WTC11 (cell line): ENCODE measurements around the gene JOSD2.

ENCODE experiments used
- CTCF ChIP-seq: fragments of 200-600 bp; IDR thresholded peaks from 2 replicates; pipeline ENCODE4 v1.8.0; 2022; ENCODE audit warnings: antibody characterized with exemption
- FOXJ3 ChIP-seq: sonication (generic); formaldehyde crosslinking; IDR thresholded peaks from 2 replicates; pipeline ENCODE4 v1.9.0; 2021; ENCODE audit warnings: missing genetic modification reagents, mild to moderate bottlenecking, borderline replicate concordance
- FOXK1 ChIP-seq: sonication (generic); formaldehyde crosslinking; IDR thresholded peaks from 2 replicates; pipeline ENCODE4 v1.8.0; 2022; ENCODE audit warnings: mild to moderate bottlenecking, moderate library complexity, missing genetic modification reagents
- GRHL2 ChIP-seq: fragments of 250-450 bp; sonication (Bioruptor Pico); IDR thresholded peaks from 2 replicates; pipeline ENCODE4 v1.8.0; 2022; ENCODE audit warnings: mild to moderate bottlenecking, moderate library complexity; ENCODE audit not compliant: insufficient replicate concordance, severe bottlenecking
- MAX ChIP-seq: sonication (generic); formaldehyde crosslinking; IDR thresholded peaks from 2 replicates; pipeline ENCODE4 v1.8.0; 2022; ENCODE audit warnings: mild to moderate bottlenecking, missing genetic modification reagents
- MXD4 ChIP-seq: fragments of 250-450 bp; sonication (Bioruptor Pico); IDR thresholded peaks from 2 replicates; pipeline ENCODE4 v1.8.0; 2021; ENCODE audit warnings: mild to moderate bottlenecking, moderate library complexity, borderline replicate concordance
- NFYB ChIP-seq: sonication (generic); formaldehyde crosslinking; conservative IDR thresholded peaks from 2 replicates; pipeline ENCODE4 v1.8.0; 2022; ENCODE audit warnings: low read depth, missing genetic modification reagents
- RELA ChIP-seq: sonication (generic); formaldehyde crosslinking; IDR thresholded peaks from 2 replicates; pipeline ENCODE4 v1.8.1; 2022; ENCODE audit warnings: missing genetic modification reagents, mild to moderate bottlenecking, borderline replicate concordance
- TCF7 ChIP-seq: sonication (generic); formaldehyde crosslinking; IDR thresholded peaks from 2 replicates; pipeline ENCODE4 v1.8.0; 2022; ENCODE audit warnings: mild to moderate bottlenecking, low read depth, missing genetic modification reagents, moderate library complexity
- USF1 ChIP-seq: sonication (generic); formaldehyde crosslinking; IDR thresholded peaks from 2 replicates; pipeline ENCODE4 v1.8.0; 2022; ENCODE audit warnings: mild to moderate bottlenecking, missing genetic modification reagents
- USF2 ChIP-seq: sonication (generic); formaldehyde crosslinking; IDR thresholded peaks from 2 replicates; pipeline ENCODE4 v1.8.1; 2023; ENCODE audit warnings: mild to moderate bottlenecking, missing genetic modification reagents, moderate library complexity
- ZNF232 ChIP-seq: sonication (generic); formaldehyde crosslinking; IDR thresholded peaks from 2 replicates; pipeline ENCODE4 v1.8.0; 2022; ENCODE audit warnings: mild to moderate bottlenecking, missing genetic modification reagents

- TF ChIP-seq MXD4 (CRISPR knock-in tag) (no peak), CTCF (no peak), TCF7 (CRISPR knock-in tag) (no peak), USF1 (CRISPR knock-in tag) (no peak), ZNF232 (CRISPR knock-in tag) (no peak), GRHL2 (CRISPR knock-in tag) (no peak), FOXJ3 (CRISPR knock-in tag) (no peak), FOXK1 (CRISPR knock-in tag) (no peak), NFYB (CRISPR knock-in tag) (no peak), MAX (no peak), RELA (CRISPR knock-in tag) (no peak), USF2 (CRISPR knock-in tag) (no peak)
Measured at GRCh38 chr19:50490991-50491472, 20.0 kb downstream of the JOSD2 start.
